Ectodermal cell (in vitro differentiated cells): ENCODE data around the gene ITPR3.

Source experiments
- H3K27ac ChIP-seq: 2 replicates; pipeline ENCODE4 v1.7.0; 2013; ENCODE audit warnings: mild to moderate bottlenecking, low read depth, low read length; ENCODE audit not compliant: insufficient read depth, poor library complexity, severe bottlenecking
- H3K27me3 ChIP-seq: 2 replicates; pipeline ENCODE4 v1.7.0; 2013; ENCODE audit warnings: mild to moderate bottlenecking, low read length; ENCODE audit not compliant: insufficient read depth, control insufficient read depth, poor library complexity, severe bottlenecking
- H3K36me3 ChIP-seq: one replicate; pipeline ENCODE4 v1.7.0; 2013; ENCODE audit warnings: low read length; ENCODE audit not compliant: control insufficient read depth, insufficient read depth
- H3K4me1 ChIP-seq: one replicate; pipeline ENCODE4 v1.7.0; 2013; ENCODE audit warnings: low read length; ENCODE audit not compliant: control insufficient read depth, insufficient read depth
- H3K4me3 ChIP-seq: 2 replicates; pipeline ENCODE4 v1.7.0; 2013; ENCODE audit warnings: low read depth, low read length, control low read depth; ENCODE audit not compliant: insufficient read depth
- H3K9me3 ChIP-seq: 2 replicates; pipeline ENCODE4 v1.7.0; 2013; ENCODE audit warnings: mild to moderate bottlenecking, low read length, moderate library complexity; ENCODE audit not compliant: control insufficient read depth
- WGBS, 2 experiments: methylation state at CpG; one replicate each; pipeline ENCODE4 v1.1.7; 2013; ENCODE audit warnings: missing lambda C conversion rate in 2 of 2; 5-methylcytosine and 5-hydroxymethylcytosine counted together

ITPR3 gene

DNA sequence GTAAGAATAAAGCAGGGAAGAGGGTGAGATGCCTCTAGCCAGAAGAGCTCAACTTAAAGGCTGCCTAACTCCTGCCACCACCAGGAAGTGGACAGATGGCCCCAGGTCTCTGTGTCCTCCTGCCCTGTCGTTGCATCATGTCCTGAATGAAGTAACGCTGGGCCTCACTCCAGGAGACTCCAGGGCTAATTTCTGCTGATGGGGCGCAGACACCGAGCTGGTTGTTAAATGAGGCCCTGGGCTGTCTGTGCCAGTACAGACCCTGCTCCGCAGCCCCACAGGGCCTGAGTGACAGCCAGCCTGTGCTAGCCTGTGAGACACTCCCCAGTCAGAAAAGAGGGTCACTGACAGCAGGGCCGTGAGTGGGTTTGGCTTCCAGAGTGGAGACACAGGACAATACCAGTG lies 119.1 kb downstream of the ITPR3 start:
- H3K9me3 ChIP-seq: no peaks in the 10 kb centered on the region
- no peaks in the 10 kb centered on the region for H3K36me3 ChIP-seq
- 92 to 93% methylated on average over 6 of the region's 6 CpGs for WGBS, 2 experiments
- H3K27ac ChIP-seq: no peak overlapping the region
- no peak overlapping the region for H3K4me3 ChIP-seq
- peaks cover 14% of the 10 kb centered on the region for H3K4me1 ChIP-seq
- H3K27me3 ChIP-seq: no peaks in the 10 kb centered on the region

DNA sequence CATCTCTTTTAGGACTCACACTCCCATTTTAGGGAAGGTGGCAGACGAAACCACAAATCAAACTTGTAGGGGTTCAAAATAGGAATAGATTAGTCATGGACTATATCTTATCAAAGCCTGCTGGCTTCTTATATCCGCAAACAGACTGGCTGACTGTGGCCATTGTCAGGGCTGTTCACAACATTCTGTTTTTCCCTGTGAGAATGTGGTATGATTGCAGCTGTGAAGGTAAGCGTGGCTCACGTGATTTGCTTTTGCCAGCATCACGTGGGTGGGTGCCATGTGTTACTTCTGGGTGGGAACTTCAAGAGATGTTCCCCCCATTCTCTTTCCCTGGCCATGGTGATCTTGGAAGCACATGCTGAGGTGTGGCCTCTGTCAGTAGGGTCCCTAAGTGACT lies 119.7 kb downstream of the ITPR3 start:
- no peak overlapping the region for H3K27ac ChIP-seq
- H3K36me3 ChIP-seq: no peaks in the 10 kb centered on the region
- WGBS, 2 experiments: 93 to 95% methylated on average over 5 of the region's 5 CpGs
- no peak overlapping the region for H3K4me3 ChIP-seq
- H3K4me1 ChIP-seq: peaks cover 20% of the 10 kb centered on the region
- no peaks in the 10 kb centered on the region for H3K9me3 ChIP-seq
- no peaks in the 10 kb centered on the region for H3K27me3 ChIP-seq

DNA sequence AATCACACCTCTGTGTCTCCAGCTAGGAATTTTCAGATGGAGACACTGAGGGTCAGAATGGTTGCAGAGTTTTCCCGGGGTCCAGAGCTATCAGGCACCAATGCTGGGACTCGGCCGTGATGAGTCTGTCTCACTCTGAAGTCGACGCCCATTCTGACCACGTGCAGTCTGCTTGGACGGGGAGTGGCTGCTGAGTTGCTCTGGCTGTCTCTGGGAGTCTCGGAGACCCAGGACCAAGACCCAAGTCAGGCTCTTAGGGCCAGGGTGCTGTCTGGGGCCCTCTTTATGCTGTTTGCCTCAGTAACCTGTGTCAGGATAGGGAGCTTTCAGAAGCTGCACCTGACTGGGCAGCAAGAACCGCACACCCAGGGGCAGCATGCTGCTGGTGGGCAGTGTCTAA lies 121.0 kb downstream of the ITPR3 start:
- H3K27ac ChIP-seq: no peak overlapping the region
- peaks cover 32% of the 10 kb centered on the region for H3K4me1 ChIP-seq
- no peaks in the 10 kb centered on the region for H3K36me3 ChIP-seq
- no peaks in the 10 kb centered on the region for H3K27me3 ChIP-seq
- H3K9me3 ChIP-seq: no peaks in the 10 kb centered on the region
- H3K4me3 ChIP-seq: no peak overlapping the region
- WGBS, 2 experiments: 87 to 88% methylated on average over 9 of the region's 9 CpGs

DNA sequence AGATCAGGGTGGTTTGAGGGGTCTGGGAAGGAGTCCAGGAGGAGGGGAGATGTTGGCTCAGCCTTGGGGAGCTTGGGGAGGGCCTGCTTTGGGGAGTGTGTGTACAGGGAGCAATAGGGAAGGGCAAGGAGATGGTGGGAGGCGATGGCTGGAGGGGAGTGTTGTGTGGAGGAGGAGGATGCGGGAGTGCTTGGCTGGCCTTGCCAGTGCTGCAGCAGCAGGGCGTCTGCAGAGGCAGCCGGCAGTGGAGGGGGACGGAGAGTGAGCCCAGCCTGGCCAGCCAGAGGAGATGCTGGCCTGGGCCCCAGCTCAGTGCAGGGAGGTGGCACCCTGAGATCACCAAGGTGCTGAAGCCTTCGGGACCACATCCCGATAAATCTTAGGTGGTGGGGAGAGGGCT lies 121.7 kb downstream of the ITPR3 start:
- H3K27me3 ChIP-seq: no peaks in the 10 kb centered on the region
- H3K9me3 ChIP-seq: no peaks in the 10 kb centered on the region
- H3K4me3 ChIP-seq: no peak overlapping the region
- 56 to 60% methylated on average over 7 of the region's 7 CpGs for WGBS, 2 experiments
- no peak overlapping the region for H3K27ac ChIP-seq
- H3K36me3 ChIP-seq: no peaks in the 10 kb centered on the region
- H3K4me1 ChIP-seq: peaks cover 39% of the 10 kb centered on the region

DNA sequence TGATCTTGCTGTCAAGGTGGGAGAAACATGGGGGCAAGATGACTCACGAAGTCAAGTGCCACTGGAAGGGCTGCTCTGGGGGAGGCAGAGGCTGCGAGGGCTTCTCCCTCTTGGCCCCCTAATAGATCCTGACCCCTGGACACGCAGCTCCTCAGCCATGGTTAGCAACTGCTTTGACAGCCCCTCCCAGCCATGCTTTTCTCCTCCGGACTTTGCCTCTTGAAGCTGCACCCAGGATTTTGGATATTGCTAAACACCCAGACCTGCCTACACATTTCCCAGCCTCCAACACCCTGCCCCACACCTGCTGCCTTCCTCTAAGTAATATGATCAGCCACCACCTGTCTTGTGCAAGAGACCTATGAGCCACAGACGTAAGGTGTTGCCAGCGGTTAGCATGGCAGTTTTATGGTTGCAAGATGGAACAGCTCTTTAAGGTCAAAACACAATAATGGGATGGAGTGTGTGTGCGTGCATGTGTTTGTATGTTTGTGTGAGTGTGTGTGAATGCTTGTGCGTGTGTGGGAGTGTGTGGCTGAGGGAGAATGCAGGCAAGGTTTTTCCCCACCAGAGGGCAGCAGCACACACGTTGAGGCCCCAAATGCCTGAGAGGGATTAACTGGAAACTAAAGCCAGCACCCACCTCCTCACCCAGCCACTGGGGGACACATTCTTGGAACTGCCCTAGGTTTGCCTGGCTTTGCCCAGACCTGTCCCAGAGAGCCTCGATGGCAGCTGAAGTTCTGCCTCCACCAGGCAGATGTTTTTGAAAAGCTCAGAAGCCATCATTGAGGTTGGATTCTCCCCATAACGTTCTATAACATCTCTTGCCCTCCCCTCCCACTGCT lies 123.1 kb downstream of the ITPR3 start:
- H3K27me3 ChIP-seq: no peaks in the 10 kb centered on the region
- H3K27ac ChIP-seq: no peak overlapping the region
- H3K36me3 ChIP-seq: no peaks in the 10 kb centered on the region
- no peaks in the 10 kb centered on the region for H3K9me3 ChIP-seq
- H3K4me3 ChIP-seq: no peak overlapping the region
- peaks cover 49% of the 10 kb centered on the region for H3K4me1 ChIP-seq
- WGBS, 2 experiments: 47 to 51% methylated on average over 10 of the region's 11 CpGs

DNA sequence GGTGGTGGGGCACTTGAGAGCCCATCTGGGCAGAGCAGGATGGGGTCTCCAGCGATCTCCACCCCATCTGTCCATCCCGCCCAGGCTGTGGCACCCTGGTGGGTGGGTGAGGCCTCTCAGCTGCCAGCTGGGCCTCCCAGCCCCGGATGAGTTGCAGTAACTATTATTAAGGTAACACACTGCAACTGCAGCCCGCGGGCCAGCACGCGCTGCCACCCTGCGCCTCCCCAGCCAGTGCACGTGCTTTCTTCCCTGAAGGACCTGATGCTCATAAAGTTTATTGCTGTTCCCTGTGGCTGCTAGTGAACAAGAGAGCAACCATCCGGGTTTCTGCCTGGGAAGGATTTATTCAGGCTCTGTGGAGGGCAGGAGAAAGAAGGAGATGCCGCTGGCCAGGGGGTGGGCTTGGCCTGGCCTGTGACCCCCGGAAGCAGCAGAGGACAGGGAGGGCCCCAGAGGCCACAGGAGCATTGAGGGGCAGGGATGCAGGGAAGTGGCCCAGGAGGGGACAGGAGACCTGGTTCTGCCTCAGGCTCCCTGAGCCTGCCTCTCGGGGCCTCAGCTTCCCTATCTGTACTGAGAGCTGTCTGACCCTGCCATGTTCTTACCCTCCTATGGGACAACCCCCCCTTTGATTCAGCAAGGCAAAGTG lies 123.9 kb downstream of the ITPR3 start:
- no peak overlapping the region for H3K4me3 ChIP-seq
- H3K27ac ChIP-seq: no peak overlapping the region
- no peaks in the 10 kb centered on the region for H3K9me3 ChIP-seq
- H3K36me3 ChIP-seq: no peaks in the 10 kb centered on the region
- 51 to 59% methylated on average over 13 of the region's 13 CpGs for WGBS, 2 experiments
- H3K27me3 ChIP-seq: no peaks in the 10 kb centered on the region
- peaks cover 57% of the 10 kb centered on the region for H3K4me1 ChIP-seq

DNA sequence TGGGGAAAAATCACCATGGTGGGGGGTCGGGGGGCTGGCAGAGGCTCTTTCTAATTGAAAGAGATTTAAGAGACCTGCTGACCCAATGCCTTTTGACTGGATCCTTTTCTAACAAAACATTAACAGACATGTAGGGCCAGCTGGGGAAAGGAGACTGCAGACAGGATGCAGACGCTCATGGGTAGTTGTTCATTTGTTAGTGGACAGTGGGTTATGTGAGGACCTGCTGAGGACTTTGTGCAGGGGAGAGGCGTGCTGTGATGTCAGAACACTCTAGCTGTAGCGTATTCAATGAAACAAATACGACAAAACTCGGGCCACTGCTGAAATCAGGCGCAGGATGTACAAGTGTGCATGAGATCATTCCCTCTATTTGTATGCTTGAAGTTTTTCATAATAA lies 124.4 kb downstream of the ITPR3 start:
- H3K27ac ChIP-seq: no peak overlapping the region
- H3K27me3 ChIP-seq: no peaks in the 10 kb centered on the region
- H3K36me3 ChIP-seq: no peaks in the 10 kb centered on the region
- 75 to 77% methylated on average over 7 of the region's 7 CpGs for WGBS, 2 experiments
- H3K9me3 ChIP-seq: no peaks in the 10 kb centered on the region
- peaks cover 60% of the 10 kb centered on the region for H3K4me1 ChIP-seq
- no peak overlapping the region for H3K4me3 ChIP-seq
